H1 (cell line): ENCODE measurements around the gene TUNAR.

Experiments used
- CHD2 ChIP-seq: IDR thresholded peaks from 2 replicates; pipeline ENCODE4 v1.6.1; 2012; ENCODE audit warnings: low read length, improper control_type of control experiment
- CTCF ChIP-seq, 3 experiments: IDR thresholded peaks; 1 replicate in 2 of 3; 2 replicates in 1 of 3; pipeline versions ENCODE4 v1.5.1 to v1.6.1; 2011; ENCODE audit warnings: low read length in 3 of 3, mild to moderate bottlenecking in 3 of 3, inconsistent platforms in 2 of 3, low read depth in 1 of 3, moderate library complexity in 1 of 3; ENCODE audit not compliant: insufficient read depth in 1 of 3; ENCODE audit errors: control extremely low read depth in 1 of 3
- EGR1 ChIP-seq: IDR thresholded peaks from 2 replicates; pipeline ENCODE4 v1.6.1; 2011; ENCODE audit warnings: low read depth, low read length, borderline replicate concordance
- EZH2 ChIP-seq: fragments of 200-600 bp; sonication (generic); IDR thresholded peaks from 2 replicates; pipeline ENCODE4 v1.7.1; 2012; ENCODE audit warnings: low read depth, mild to moderate bottlenecking, moderate library complexity, low read length, inconsistent platforms; ENCODE audit not compliant: severe bottlenecking
- GABPA ChIP-seq: IDR thresholded peaks from 2 replicates; pipeline ENCODE4 v1.6.1; 2011; ENCODE audit warnings: mild to moderate bottlenecking, low read length, moderate library complexity, borderline replicate concordance; ENCODE audit not compliant: insufficient read depth
- GTF2F1 ChIP-seq: IDR thresholded peaks from 2 replicates; pipeline ENCODE4 v1.6.1; 2012; ENCODE audit warnings: low read depth, low read length, improper control_type of control experiment, borderline replicate concordance
- POLR2A ChIP-seq, 2 experiments: IDR thresholded peaks; 1 replicate in 1 of 2; 2 replicates in 1 of 2; pipeline ENCODE4 v1.6.1; 2011; ENCODE audit warnings: low read depth in 2 of 2, low read length in 2 of 2, mild to moderate bottlenecking in 2 of 2; ENCODE audit errors: control extremely low read depth in 1 of 2
- SIN3A ChIP-seq, 2 experiments: IDR thresholded peaks in 1 of 2; conservative IDR thresholded peaks in 1 of 2; 2 replicates each; pipeline ENCODE4 v1.6.1; 2011 to 2012; ENCODE audit warnings: low read length in 2 of 2, improper control_type of control experiment in 1 of 2, low read depth in 1 of 2, mild to moderate bottlenecking in 1 of 2
- TAF1 ChIP-seq: IDR thresholded peaks from 2 replicates; pipeline ENCODE4 v1.6.1; 2011; ENCODE audit warnings: mild to moderate bottlenecking, low read depth, low read length
- TBP ChIP-seq: IDR thresholded peaks from 2 replicates; pipeline ENCODE4 v1.6.1; 2011; ENCODE audit warnings: low read depth, low read length, improper control_type of control experiment
- TCF12 ChIP-seq: IDR thresholded peaks from 2 replicates; pipeline ENCODE4 v1.6.1; 2011; ENCODE audit warnings: low read depth, mild to moderate bottlenecking, low read length
- USF2 ChIP-seq: IDR thresholded peaks from 2 replicates; pipeline ENCODE4 v1.6.1; 2011; ENCODE audit warnings: low read length, improper control_type of control experiment
- ZNF274 ChIP-seq: IDR thresholded peaks from 2 replicates; pipeline ENCODE4 v1.7.0; 2012; ENCODE audit warnings: low read length, borderline replicate concordance; ENCODE audit errors: extremely low read depth

GRCh38 chr14:95840094-95840700, 36.4 kb upstream of the TUNAR start:
- TF ChIP-seq TBP (no peak), CTCF (IDR thresholded peaks at IDR 0.05; ENCODE audit: control extremely low read depth in 1 of 3, insufficient read depth in 1 of 3, low read depth in 1 of 3, low read length in 3 of 3) (no peak), GTF2F1 (no peak), TAF1 (no peak), ZNF274 (no peak), USF2 (no peak), TCF12 (no peak), SIN3A (conservative IDR thresholded peaks at IDR 0.05 in 1 of 2, IDR thresholded peaks at IDR 0.05 in 1 of 2; ENCODE audit: low read depth in 1 of 2, low read length in 2 of 2) (no peak), CHD2 (no peak), POLR2A (IDR thresholded peaks at IDR 0.05; ENCODE audit: control extremely low read depth in 1 of 2, low read depth in 2 of 2, low read length in 2 of 2) (no peak), EZH2 (no peak), GABPA (no peak), EGR1 (no peak)
